Ammon's horn (tissue), 1 donor: ENCODE results near the gene PLXNB3.

Experiments
- DNase-seq: peaks from one replicate; pipeline ENCODE4 v3.0.0-alpha.2; 2016; ENCODE audit warnings: low spot score

PLXNB3 gene

GRCh38 chrX:153791104-153791852, 27.2 kb downstream of the PLXNB3 start:
- DNase-seq, result no peak

GRCh38 chrX:153792368-153792767, 28.3 kb downstream of the PLXNB3 start:
- DNase-seq, result no peak

DNA sequence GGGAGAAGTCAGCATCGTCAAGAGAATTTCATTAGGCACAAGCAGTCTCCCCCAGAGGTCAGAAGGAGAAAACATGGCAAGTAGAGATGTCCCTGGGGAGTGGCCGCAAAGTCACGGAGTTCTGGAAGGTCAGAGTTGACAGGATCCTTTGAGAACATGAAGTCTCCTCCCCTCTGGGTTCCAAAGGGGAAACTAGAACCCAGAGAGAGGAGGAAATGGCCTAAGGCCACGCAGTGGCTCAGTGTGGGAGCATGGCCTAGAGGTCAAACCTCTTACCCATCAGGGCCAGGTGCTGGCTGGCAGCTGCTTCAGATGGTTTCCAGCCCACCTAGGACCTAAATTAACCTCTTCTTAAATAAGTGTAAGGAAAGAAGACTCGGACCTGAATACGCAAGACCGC, 29.2 kb downstream of the PLXNB3 start:
- DNase-seq, result no peak

- peak; percentile 97 for DNase-seq
Measured at GRCh38 chrX:153794018-153794896, 30.2 kb downstream of the PLXNB3 start, which contains the start of the genes IDH3G and SSR4. TSS of gene IDH3G (minus strand) at chrX:153794375. CDS start at chrX:153794326, 49 bp downstream. TSS of gene SSR4 (plus strand) at chrX:153794668. CDS start at chrX:153794688, 20 bp downstream.

DNA sequence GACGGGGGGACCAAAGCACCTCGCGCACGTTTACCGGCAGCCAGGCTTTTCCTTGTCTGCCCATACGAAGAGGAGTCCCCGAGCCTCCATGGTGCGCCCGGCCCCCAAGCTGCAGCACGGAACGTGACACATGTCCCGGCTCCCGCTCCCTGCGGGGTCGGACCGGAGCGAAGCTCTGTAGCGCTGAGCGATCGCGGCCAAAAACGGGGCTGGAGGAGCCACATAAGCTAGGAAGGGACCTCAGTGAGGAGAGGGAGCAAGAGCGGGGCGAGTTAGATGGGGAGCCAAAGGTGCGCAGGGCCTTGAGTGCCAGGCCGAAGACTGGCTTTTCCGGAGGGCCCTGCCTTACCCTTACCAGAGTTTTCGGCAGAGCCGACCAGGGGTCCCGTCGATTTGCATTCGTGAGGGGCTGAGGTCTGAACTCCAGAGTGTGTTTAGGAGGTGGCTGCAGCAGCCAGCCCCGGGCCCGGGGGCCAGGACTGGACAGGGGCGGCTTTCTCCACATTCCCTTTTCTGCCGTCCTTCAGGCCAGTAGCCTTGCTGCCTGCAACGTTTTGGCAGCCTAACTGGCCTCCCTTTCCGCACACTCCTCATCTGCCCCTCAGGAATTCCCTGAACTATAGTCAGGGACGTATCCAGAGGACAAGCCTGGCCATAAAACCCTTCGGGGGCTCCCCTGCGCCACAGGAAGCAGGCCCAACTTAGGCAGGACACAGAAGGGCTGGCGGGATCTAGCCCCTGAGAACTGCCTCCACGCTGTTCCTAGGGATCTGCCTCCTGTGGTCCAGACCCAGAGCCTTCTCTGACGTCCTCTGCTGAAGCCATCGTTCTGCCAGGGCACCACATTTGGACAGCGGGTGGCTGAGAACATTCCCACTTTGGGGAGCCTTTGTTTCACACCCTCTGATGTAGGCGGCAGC, 31.1 kb downstream of the PLXNB3 start:
- no peak for DNase-seq

DNA sequence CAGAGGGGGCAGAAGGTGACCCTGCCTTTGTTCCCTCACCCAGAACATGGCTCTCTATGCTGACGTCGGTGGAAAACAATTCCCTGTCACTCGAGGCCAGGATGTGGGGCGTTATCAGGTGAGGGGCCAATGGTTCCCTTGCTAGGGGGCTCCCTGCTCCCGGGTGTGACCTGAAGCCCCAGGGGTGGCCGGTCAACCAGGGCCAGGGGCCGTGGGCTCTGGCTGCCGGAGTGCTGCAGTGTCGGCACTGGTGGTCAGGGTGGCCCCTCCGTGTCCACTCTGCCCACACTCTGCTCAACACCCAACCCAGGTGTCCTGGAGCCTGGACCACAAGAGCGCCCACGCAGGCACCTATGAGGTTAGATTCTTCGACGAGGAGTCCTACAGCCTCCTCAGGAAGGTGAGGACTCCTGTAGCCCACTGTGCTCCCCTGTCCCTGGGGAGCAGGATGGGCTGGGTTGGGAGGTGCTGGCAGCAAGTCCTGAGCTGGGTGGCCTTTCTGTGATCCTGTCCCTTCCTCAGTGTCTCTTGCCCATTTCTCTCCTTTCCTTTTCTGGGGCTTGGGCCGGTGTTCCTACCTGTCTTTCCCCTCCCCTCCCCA, 33.5 kb downstream of the PLXNB3 start:
- no peak for DNase-seq

DNA sequence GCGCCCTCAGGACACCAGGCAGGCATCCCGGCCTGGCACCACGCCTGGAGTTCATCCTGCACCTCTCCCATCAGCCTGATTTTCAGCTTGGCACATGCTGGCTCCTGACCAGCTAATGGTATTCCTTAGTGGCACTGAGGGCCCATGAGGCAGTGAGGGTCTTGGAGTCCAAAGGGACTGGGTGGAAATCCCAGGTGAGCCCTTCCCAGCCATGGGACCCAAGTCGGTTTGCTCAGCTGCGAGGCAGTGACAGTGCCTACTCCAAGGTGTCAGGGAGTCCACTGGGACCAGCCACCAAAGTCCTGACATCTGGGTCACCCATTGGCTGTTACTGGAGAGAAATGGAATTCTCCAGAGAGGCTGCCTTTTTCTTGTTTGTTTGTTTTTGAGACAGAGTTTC, 35.3 kb downstream of the PLXNB3 start:
- DNase-seq, result no peak

DNA sequence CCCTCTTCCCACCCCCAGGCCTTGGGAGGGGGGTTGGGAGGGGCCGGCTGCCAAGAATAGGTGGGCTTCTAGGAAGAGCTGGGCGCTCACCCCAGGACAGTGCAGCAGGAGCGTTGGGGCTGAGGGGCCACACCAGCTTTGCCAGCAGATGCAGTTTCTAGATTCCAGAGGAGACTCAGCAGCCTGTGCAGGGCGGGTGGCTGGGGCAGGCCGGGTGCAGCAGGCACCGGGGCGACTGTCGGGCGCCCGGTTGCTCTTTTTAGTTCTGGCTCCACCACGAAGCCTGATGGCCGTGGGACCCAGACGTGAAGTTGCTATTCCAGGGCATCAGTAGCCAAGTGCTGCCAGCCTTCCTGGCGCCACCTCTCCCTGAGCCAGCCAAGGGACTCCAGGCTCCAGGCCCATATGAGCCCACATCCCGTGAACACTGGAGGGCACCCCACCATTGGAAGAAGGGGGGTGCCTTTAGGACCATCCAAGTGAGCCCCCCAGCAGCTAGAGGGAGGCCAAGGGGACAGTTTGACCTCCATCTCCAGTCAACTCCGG, 36.2 kb downstream of the PLXNB3 start:
- no peak for DNase-seq

DNA sequence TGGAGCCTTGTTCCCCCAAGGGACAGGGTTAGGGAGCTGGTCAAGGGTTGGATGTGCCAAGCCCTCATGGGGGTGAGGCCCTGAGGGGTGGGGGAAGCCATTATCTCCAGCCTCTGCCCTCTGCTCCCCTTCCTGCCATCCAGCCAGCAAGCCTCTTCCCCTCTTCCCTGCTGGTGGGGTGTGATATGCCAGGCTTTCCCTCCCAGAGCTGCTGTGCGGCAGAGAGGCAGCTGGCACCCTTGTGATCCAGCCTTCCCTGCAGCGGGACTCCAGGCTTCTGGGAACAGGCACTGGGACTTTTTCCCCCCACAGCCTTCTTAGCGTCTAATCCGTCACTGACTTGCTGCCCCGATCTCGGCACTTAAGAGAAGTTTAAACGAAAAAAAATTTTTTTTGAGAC, 36.7 kb downstream of the PLXNB3 start:
- no peak for DNase-seq

- DNase-seq, result no peak
Measured at GRCh38 chrX:153801669-153802068, 37.6 kb downstream of the PLXNB3 start.

DNA sequence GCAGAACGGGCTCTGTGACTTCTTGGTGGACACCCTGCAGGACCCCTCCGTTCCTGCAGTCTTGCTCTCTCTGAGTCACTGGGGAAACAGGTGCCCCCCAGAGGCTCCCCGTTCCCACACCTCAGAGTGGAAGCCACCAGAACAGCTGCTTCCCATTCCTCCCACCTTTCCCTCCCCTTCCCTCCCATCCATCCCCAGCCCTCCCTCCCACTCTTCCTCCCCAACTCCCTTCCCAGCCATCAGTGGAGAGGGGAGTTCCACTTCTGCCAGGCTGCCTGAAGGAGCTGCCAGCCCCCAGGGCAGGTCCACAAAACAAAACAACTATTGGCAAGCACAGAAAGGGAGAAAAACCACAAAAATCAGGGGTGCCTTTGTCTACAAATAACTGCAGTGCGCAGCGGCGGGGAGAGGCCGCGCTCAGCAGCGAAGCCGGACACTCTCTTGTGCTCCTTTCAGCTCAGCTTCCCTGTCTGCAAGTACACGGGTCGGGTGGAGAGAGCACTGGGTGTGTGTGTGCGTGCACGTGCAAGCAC, 38.5 kb downstream of the PLXNB3 start:
- no peak for DNase-seq

DNA sequence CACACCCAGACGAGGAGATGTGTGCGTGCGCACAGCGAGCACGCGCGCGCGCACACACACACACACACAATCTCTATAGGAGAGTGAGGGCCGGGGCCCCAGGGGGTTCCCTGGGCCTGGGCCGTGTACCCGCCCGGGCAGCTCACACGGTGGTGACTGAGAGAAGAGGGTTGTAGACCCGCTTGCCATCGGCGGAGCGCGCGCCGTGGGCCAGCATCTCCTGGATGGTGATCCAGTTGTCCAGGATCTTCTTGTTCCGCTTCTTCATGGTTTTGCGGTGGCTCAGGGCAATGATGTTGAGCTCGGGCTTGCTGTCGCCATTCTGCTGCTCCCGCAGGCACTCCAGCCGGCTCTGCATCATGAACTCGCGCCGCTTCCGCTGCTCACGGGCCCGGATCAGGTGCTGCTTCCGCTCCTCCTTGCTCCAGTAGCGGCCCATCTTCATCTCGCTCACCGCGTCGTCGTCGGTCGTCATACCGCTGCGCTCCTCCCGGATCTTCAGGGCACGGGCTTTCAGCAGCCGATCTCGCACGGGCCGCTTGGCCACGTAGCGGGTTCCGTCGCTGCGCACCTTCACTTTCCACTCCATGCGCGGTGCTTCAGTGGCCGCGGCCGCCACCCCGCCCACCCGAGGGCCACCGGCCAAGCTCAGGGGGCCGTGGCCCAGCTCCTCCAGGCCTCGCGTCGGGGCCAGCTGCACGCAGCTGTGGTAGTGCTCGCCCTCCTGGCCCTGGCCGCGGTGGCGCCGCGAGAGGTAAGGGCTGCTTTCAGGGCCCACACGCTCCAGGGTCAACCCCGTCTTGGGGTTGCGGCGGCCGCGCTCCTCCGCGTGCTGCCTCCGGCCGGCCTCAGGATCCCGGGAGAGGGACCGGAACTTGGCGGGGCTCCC, 39.4 kb downstream of the PLXNB3 start:
- no peak for DNase-seq

- DNase-seq, result no peak
Measured at GRCh38 chrX:153804100-153804595, 40.1 kb downstream of the PLXNB3 start.

- no peak for DNase-seq
Measured at GRCh38 chrX:153804621-153805020, 40.6 kb downstream of the PLXNB3 start.

- DNase-seq, result no peak
Measured at GRCh38 chrX:153805436-153805835, 41.4 kb downstream of the PLXNB3 start.

DNA sequence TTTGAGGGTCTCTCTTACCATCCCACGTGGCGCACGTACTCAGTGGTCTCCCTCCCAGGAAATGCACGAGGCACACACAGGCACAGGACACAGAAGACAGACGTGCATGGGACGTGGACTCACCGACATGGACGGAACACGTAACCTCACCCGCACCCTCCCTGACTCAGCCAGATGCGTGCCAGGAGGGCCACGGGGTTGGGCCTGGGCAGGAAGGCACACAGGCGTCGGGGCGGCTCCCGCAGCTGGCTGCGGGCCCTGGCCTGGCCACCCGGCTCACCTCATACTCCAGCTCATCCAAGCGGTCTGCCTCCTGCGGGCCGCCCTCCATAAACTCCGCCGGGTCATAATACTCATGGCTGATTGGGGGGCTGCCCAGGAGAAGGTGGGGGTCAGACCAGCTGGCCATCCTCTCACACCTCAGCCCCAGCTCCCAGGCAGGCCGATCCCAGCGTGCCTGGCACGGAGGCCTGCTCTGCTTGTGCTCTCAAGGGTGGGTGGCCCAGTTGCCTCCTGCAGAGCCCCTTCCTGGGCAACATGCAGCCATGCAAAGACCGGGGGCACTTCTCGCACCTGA, 43.0 kb downstream of the PLXNB3 start:
- DNase-seq, result no peak

GRCh38 chrX:153807976-153808375, 43.9 kb downstream of the PLXNB3 start:
- no peak for DNase-seq

GRCh38 chrX:153812220-153812619, 48.2 kb downstream of the PLXNB3 start:
- no peak for DNase-seq

- no peak for DNase-seq
Measured at GRCh38 chrX:153813161-153813560, 49.1 kb downstream of the PLXNB3 start.
